Neural cell (in vitro differentiated cells): Measurements from ENCODE around the gene MB21D2. TPM values are rescaled to one million over a fixed set of nuclear protein-coding genes. Genes with fewer than 3 reads are reported as not detected.

Experiments
- H2AFZ ChIP-seq: fragments of 200-600, 300-800 bp; sonication (generic), shearing (Covaris generic); 2 replicates; pipeline ENCODE4 v1.6.0; 2014; ENCODE audit warnings: low read depth, mild to moderate bottlenecking, antibody characterized with exemption, low read length, moderate library complexity
- H3F3A ChIP-seq: fragments of 200-600 bp; shearing (Covaris generic); 2 replicates; pipeline ENCODE4 v1.6.1; 2016; ENCODE audit warnings: mild to moderate bottlenecking, moderate library complexity, mixed read lengths, antibody characterized with exemption, low read length; ENCODE audit not compliant: insufficient read depth, poor library complexity, severe bottlenecking
- H3K27ac ChIP-seq: fragments of 200-600, 300-800 bp; sonication (generic), shearing (Covaris generic); 2 replicates; pipeline ENCODE4 v1.5.1; 2014; ENCODE audit warnings: mild to moderate bottlenecking, low read length, moderate library complexity
- H3K27me3 ChIP-seq: fragments of 300-800, 200-600 bp; sonication (generic), shearing (Covaris generic); 2 replicates; pipeline ENCODE4 v1.6.0; 2014; ENCODE audit warnings: mild to moderate bottlenecking, low read depth, low read length, moderate library complexity; ENCODE audit not compliant: insufficient read depth
- H3K36me3 ChIP-seq: fragments of 300-800, 200-600 bp; sonication (generic), shearing (Covaris generic); 2 replicates; pipeline ENCODE4 v1.5.1; 2014; ENCODE audit warnings: mild to moderate bottlenecking, antibody characterized with exemption, low read length, moderate library complexity; ENCODE audit not compliant: insufficient read depth
- H3K4me2 ChIP-seq: fragments of 300-800, 200-600 bp; sonication (generic), shearing (Covaris generic); 2 replicates; pipeline ENCODE4 v1.6.0; 2014; ENCODE audit warnings: mild to moderate bottlenecking, low read length
- H3K4me3 ChIP-seq: fragments of 300-800, 200-600 bp; sonication (generic), shearing (Covaris generic); 2 replicates; pipeline ENCODE4 v1.5.1; 2014; ENCODE audit warnings: mild to moderate bottlenecking, low read length, moderate library complexity
- H3K79me2 ChIP-seq: fragments of 200-600 bp; shearing (Covaris generic); replicated peaks from 2 replicates; pipeline ENCODE4 v1.6.0; 2014; ENCODE audit warnings: mild to moderate bottlenecking, low read length, moderate library complexity; ENCODE audit not compliant: insufficient read depth
- H3K9ac ChIP-seq: fragments of 300-800, 200-600 bp; sonication (generic), shearing (Covaris generic); 2 replicates; pipeline ENCODE4 v1.6.1; 2016; ENCODE audit warnings: mild to moderate bottlenecking, low read length, mixed read lengths
- H3K9me2 ChIP-seq: fragments of 200-600 bp; shearing (Covaris generic); 2 replicates; pipeline ENCODE4 v1.6.1; 2016; ENCODE audit warnings: mild to moderate bottlenecking, low read length, mixed read lengths; ENCODE audit not compliant: insufficient read depth
- H3K9me3 ChIP-seq: fragments of 200-600, 300-800 bp; sonication (generic), shearing (Covaris generic); 2 replicates; pipeline ENCODE4 v1.6.1; 2016; ENCODE audit warnings: mild to moderate bottlenecking, mixed run types, low read length, moderate library complexity, mixed read lengths
- H4K20me1 ChIP-seq: fragments of 200-600 bp; shearing (Covaris generic); 2 replicates; pipeline ENCODE4 v1.6.1; 2016; ENCODE audit warnings: mild to moderate bottlenecking, mixed run types; ENCODE audit not compliant: insufficient read depth
- EP300 ChIP-seq: fragments of 450-650 bp; conservative IDR thresholded peaks from 2 replicates; pipeline ENCODE4 v1.6.1; 2014; ENCODE audit warnings: antibody characterized with exemption, mild to moderate bottlenecking, moderate library complexity; ENCODE audit not compliant: poor library complexity, severe bottlenecking
- EZH2 ChIP-seq: fragments of 200-600, 300-800 bp; shearing (Covaris generic), sonication (generic); IDR thresholded peaks from 2 replicates; pipeline ENCODE4 v1.6.1; 2014; ENCODE audit warnings: antibody characterized with exemption, low read length, borderline replicate concordance, mild to moderate bottlenecking; ENCODE audit not compliant: insufficient read depth, poor library complexity, severe bottlenecking
- MXI1 ChIP-seq: fragments of 450-650 bp; conservative IDR thresholded peaks from 2 replicates; pipeline ENCODE4 v1.6.1; 2014; ENCODE audit warnings: antibody characterized with exemption, mild to moderate bottlenecking; ENCODE audit not compliant: poor library complexity, severe bottlenecking
- POLR2AphosphoS5 ChIP-seq: IDR thresholded peaks from 2 replicates; pipeline ENCODE4 v1.6.1; 2012
- RAD21 ChIP-seq: fragments of 450-650 bp; conservative IDR thresholded peaks from 2 replicates; pipeline ENCODE4 v1.6.1; 2014; ENCODE audit warnings: antibody characterized with exemption, mild to moderate bottlenecking, moderate library complexity
- SMC3 ChIP-seq: fragments of 450-650 bp; conservative IDR thresholded peaks from 2 replicates; pipeline ENCODE4 v1.6.1; 2014; ENCODE audit warnings: antibody characterized with exemption, mild to moderate bottlenecking, moderate library complexity; ENCODE audit not compliant: poor library complexity
- TAF1 ChIP-seq: IDR thresholded peaks from 2 replicates; pipeline ENCODE4 v1.6.1; 2012; ENCODE audit warnings: low read depth
- polyA plus RNA-seq: library from polyadenylated mRNA; depleted of rRNA; stranded (reverse); fragments of >200 nt; gene quantifications from 2 replicates; pipeline ENCODE4 v1.2.3, GENCODE V29; 2014
- TF ChIP-seq, protein P1 (sequence below): IDR thresholded peaks from 2 replicates; pipeline ENCODE4 v1.6.1; 2012; ENCODE audit warnings: borderline replicate concordance
- TF ChIP-seq, protein P2 (sequence below): fragments of 450-650 bp; IDR thresholded peaks from 2 replicates; pipeline ENCODE4 v1.5.1; 2014; ENCODE audit warnings: antibody characterized with exemption, mild to moderate bottlenecking, moderate library complexity; ENCODE audit not compliant: poor library complexity, severe bottlenecking

MB21D2 gene
- polyA plus RNA-seq, 1 donor from 2014 or later, result 39.0 TPM

DNA sequence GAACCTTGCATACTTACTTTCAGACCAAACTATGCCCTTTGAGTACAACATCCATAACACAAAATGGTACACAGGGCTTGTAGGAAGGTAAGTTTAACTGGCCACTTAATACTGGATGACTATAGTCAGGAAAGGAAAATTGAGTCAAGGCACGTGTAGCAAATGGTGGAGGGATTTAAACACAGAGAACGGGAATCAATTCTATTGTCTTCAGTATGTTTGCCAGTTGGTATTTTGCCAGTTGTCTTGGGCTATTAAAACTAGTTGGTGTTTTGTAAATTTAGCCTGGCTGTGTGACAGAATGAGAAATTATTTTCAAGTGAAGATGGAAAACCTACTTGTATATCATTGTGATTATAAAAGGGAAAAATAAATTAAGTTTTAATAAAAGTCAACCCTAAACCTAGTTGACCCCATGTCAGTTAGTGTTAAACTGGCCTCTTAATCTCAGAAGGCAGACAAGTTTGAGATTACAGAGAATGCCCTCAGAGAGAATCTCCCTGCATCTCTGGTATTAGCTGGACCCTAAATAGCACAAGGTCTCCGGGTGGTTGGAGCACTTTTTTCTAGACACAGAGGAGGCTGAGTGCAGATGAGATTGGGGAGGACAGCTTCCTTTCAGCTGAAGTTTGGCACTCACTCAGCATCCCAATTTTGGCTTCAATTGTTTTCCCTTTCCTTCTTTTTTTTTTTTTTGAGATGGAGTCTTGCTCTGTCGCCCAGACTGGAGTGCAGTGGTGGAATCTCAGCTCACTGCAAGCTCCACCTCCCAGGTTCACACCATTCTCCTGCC, 91.2 kb downstream of the MB21D2 start:
- TF ChIP-seq POLR2AphosphoS5 (no peak), EP300 (no peak), SMC3 (no peak), RAD21 (no peak), EZH2 (no peak), MXI1 (no peak)
- Histone ChIP-seq H3K9me2 (no peaks in the 10 kb centered on the region), H3K4me2 (no peak overlapping the region), H3K79me2 (no peaks in the 10 kb centered on the region), H3F3A (no peaks in the 10 kb centered on the region), H3K4me3 (no peak overlapping the region), H4K20me1 (no peaks in the 10 kb centered on the region), H3K36me3 (no peaks in the 10 kb centered on the region), H3K27ac (no peak overlapping the region), H2AFZ (no peak overlapping the region), H3K9me3 (no peaks in the 10 kb centered on the region), H3K9ac (no peak overlapping the region), H3K27me3 (no peaks in the 10 kb centered on the region)

DNA sequence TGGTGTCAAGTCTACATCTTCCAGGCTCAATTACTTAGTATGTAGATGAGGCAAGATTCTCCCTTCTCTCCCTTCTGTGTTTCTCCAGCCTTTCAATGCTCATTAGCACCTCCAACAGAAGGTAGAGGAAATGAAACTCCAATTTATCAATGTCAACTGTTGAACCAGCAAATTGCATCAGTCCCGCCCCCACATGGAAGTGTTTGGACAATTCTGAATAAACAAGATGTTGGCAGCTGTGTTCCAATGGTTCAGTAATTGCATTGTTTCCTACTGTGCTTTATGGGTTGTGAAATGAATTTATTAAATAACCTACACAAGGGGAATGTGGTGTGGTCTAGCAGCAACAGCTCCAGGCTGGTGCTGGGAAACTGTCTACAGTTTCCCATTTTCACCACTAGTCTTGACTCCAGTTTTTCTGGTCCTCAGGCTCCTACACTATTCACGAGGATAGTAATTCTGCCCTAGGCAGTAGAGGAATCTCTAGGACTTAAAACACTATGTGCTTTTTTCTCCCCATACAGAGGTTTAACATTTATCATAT, 91.9 kb downstream of the MB21D2 start:
- no peak overlapping the region for H3K4me3 ChIP-seq
- H3F3A ChIP-seq, result no peaks in the 10 kb centered on the region
- no peaks in the 10 kb centered on the region for H3K36me3 ChIP-seq
- no peaks in the 10 kb centered on the region for H4K20me1 ChIP-seq
- no peak overlapping the region for H3K9ac ChIP-seq
- H3K79me2 ChIP-seq, result no peaks in the 10 kb centered on the region
- no peak overlapping the region for H3K4me2 ChIP-seq
- H3K9me2 ChIP-seq, result no peaks in the 10 kb centered on the region
- H3K27me3 ChIP-seq, result no peaks in the 10 kb centered on the region
- no peaks in the 10 kb centered on the region for H3K9me3 ChIP-seq
- H2AFZ ChIP-seq, result no peak overlapping the region
- H3K27ac ChIP-seq, result no peak overlapping the region
- TF ChIP-seq, protein P1, sequence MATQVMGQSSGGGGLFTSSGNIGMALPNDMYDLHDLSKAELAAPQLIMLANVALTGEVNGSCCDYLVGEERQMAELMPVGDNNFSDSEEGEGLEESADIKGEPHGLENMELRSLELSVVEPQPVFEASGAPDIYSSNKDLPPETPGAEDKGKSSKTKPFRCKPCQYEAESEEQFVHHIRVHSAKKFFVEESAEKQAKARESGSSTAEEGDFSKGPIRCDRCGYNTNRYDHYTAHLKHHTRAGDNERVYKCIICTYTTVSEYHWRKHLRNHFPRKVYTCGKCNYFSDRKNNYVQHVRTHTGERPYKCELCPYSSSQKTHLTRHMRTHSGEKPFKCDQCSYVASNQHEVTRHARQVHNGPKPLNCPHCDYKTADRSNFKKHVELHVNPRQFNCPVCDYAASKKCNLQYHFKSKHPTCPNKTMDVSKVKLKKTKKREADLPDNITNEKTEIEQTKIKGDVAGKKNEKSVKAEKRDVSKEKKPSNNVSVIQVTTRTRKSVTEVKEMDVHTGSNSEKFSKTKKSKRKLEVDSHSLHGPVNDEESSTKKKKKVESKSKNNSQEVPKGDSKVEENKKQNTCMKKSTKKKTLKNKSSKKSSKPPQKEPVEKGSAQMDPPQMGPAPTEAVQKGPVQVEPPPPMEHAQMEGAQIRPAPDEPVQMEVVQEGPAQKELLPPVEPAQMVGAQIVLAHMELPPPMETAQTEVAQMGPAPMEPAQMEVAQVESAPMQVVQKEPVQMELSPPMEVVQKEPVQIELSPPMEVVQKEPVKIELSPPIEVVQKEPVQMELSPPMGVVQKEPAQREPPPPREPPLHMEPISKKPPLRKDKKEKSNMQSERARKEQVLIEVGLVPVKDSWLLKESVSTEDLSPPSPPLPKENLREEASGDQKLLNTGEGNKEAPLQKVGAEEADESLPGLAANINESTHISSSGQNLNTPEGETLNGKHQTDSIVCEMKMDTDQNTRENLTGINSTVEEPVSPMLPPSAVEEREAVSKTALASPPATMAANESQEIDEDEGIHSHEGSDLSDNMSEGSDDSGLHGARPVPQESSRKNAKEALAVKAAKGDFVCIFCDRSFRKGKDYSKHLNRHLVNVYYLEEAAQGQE, result no peak
- TF ChIP-seq RAD21, result no peak
- TF ChIP-seq TAF1, result no peak
- TF ChIP-seq POLR2AphosphoS5, result no peak
- TF ChIP-seq SMC3, result no peak
- no peak for TF ChIP-seq EP300
- no peak for TF ChIP-seq EZH2
- no peak for TF ChIP-seq MXI1
- TF ChIP-seq, protein P2, sequence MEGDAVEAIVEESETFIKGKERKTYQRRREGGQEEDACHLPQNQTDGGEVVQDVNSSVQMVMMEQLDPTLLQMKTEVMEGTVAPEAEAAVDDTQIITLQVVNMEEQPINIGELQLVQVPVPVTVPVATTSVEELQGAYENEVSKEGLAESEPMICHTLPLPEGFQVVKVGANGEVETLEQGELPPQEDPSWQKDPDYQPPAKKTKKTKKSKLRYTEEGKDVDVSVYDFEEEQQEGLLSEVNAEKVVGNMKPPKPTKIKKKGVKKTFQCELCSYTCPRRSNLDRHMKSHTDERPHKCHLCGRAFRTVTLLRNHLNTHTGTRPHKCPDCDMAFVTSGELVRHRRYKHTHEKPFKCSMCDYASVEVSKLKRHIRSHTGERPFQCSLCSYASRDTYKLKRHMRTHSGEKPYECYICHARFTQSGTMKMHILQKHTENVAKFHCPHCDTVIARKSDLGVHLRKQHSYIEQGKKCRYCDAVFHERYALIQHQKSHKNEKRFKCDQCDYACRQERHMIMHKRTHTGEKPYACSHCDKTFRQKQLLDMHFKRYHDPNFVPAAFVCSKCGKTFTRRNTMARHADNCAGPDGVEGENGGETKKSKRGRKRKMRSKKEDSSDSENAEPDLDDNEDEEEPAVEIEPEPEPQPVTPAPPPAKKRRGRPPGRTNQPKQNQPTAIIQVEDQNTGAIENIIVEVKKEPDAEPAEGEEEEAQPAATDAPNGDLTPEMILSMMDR, result no peak
